ENCODE data around the gene NPL.

Gene NPL

GRCh38 chr1:182867861-182868260 is 78.3 kb downstream of the NPL start:
- DNase-seq (ENCODE audit: low spot score) = no peak

GRCh38 chr1:182869241-182869666 is 79.7 kb downstream of the NPL start:
- peak; percentile 37 for DNase-seq (ENCODE audit: low spot score)

- no peak for DNase-seq (ENCODE audit: low spot score)
Measured at GRCh38 chr1:182872881-182873280, 83.3 kb downstream of the NPL start.

- no peak for DNase-seq (ENCODE audit: low spot score)
Measured at GRCh38 chr1:182875889-182876288, 86.3 kb downstream of the NPL start.

GRCh38 chr1:182877331-182877730 is 87.8 kb downstream of the NPL start:
- no peak for DNase-seq (ENCODE audit: low spot score)

GRCh38 chr1:182877842-182878241 is 88.3 kb downstream of the NPL start:
- no peak for DNase-seq (ENCODE audit: low spot score)

All from hematopoietic multipotent progenitor cell treated with erythropoietin and hydrocortisone succinate and interleukin-3 and kit ligand, for 17 days (in vitro differentiated cells).